IMR-90 (cell line): ENCODE data around the gene EML6. TPM values are rescaled to one million over a fixed set of nuclear protein-coding genes. Genes with fewer than 3 reads are reported as not detected.

Source experiments
- ATAC-seq: fragments of 200-7000 bp; cut with Tn5 transposase; 2 replicates; pipeline ENCODE4 v1.9.1; 2020; ENCODE audit warnings: low read depth, mild to moderate bottlenecking, moderate library complexity
- BruUV-seq: library from RNA; stranded (reverse); fragments of 400-500 nt; replicated peaks from 2 replicates; lab custom pipeline; 2021; lab: Mats Ljungman, UMichigan
- CTCF ChIA-PET: fragments of 300-600 bp; formaldehyde crosslinking; extraction: SDS; loops from one replicate; lab custom pipeline; 2021; ENCODE audit warnings: antibody characterized with exemption; lab: Yijun Ruan, JAX
- POLR2A ChIA-PET: fragments of 300-600 bp; sonication (Branson Sonifier 250); formaldehyde crosslinking; loops from one replicate; lab custom pipeline; 2022; ENCODE audit warnings: antibody characterized with exemption; ENCODE audit not compliant: unreplicated experiment; lab: Charles Lee
- DNase-seq: peaks from one replicate; pipeline ENCODE4 v3.0.0; 2013
- H2AFZ ChIP-seq: replicated peaks from 2 replicates; pipeline ENCODE3; 2013; ENCODE audit warnings: low read length, mild to moderate bottlenecking; ENCODE audit not compliant: poor library complexity
- H2AK5ac ChIP-seq: 2 replicates; pipeline ENCODE4 v1.6.1; 2013; ENCODE audit warnings: low read depth, low read length, inconsistent platforms
- H2AK9ac ChIP-seq: replicated peaks from 2 replicates; pipeline ENCODE3; 2013; ENCODE audit warnings: mild to moderate bottlenecking, low read depth, low read length, moderate library complexity; ENCODE audit not compliant: poor library complexity
- H2BK120ac ChIP-seq: 2 replicates; pipeline ENCODE4 v1.6.1; 2013; ENCODE audit warnings: low read depth, low read length, inconsistent platforms
- H2BK15ac ChIP-seq: 3 replicates; pipeline ENCODE4 v1.6.1; 2013; ENCODE audit warnings: low read depth, low read length, inconsistent platforms
- H2BK20ac ChIP-seq: 2 replicates; pipeline ENCODE4 v1.6.1; 2013; ENCODE audit warnings: low read depth, mild to moderate bottlenecking, inconsistent platforms, low read length, moderate library complexity
- H2BK5ac ChIP-seq: 2 replicates; pipeline ENCODE4 v1.6.1; 2013; ENCODE audit warnings: mild to moderate bottlenecking, low read depth, low read length, inconsistent platforms; ENCODE audit not compliant: poor library complexity, severe bottlenecking
- H3K14ac ChIP-seq: replicated peaks from 2 replicates; pipeline ENCODE4 v1.6.1; 2013; ENCODE audit warnings: low read depth, low read length, inconsistent platforms
- H3K18ac ChIP-seq: 2 replicates; pipeline ENCODE4 v1.6.1; 2013; ENCODE audit warnings: low read depth, low read length, control low read depth
- H3K23ac ChIP-seq: 2 replicates; pipeline ENCODE4 v1.6.1; 2013; ENCODE audit warnings: low read depth, low read length, inconsistent platforms
- H3K27ac ChIP-seq: 2 replicates; pipeline ENCODE4 v1.5.1; 2013; ENCODE audit warnings: mild to moderate bottlenecking, control low read depth, low read length; ENCODE audit not compliant: insufficient read depth
- H3K27me3 ChIP-seq: 2 replicates; pipeline ENCODE4 v1.6.1; 2013; ENCODE audit warnings: low read length; ENCODE audit not compliant: control insufficient read depth, insufficient read depth
- H3K36me3 ChIP-seq: 2 replicates; pipeline ENCODE4 v1.6.1; 2013; ENCODE audit warnings: low read length, mixed read lengths; ENCODE audit not compliant: control insufficient read depth, insufficient read depth
- H3K4ac ChIP-seq: 2 replicates; pipeline ENCODE4 v1.6.1; 2013; ENCODE audit warnings: low read depth, low read length, inconsistent platforms
- H3K4me1 ChIP-seq: 2 replicates; pipeline ENCODE4 v1.6.1; 2013; ENCODE audit warnings: low read length, mixed read lengths; ENCODE audit not compliant: control insufficient read depth, insufficient read depth
- H3K4me2 ChIP-seq: 2 replicates; pipeline ENCODE4 v1.6.1; 2013; ENCODE audit warnings: low read depth, mild to moderate bottlenecking, control low read depth, low read length, moderate library complexity
- H3K4me3 ChIP-seq: 2 replicates; pipeline ENCODE4 v1.5.1; 2013; ENCODE audit warnings: low read depth, mild to moderate bottlenecking, control low read depth, low read length, moderate library complexity; ENCODE audit not compliant: insufficient read depth
- H3K56ac ChIP-seq: 2 replicates; pipeline ENCODE4 v1.6.1; 2013; ENCODE audit warnings: low read length, inconsistent platforms; ENCODE audit not compliant: insufficient read depth; ENCODE audit errors: extremely low read depth
- H3K79me1 ChIP-seq, 2 experiments: 2 replicates each; pipeline ENCODE4 v1.6.1; 2013; ENCODE audit warnings: low read length in 2 of 2, inconsistent platforms in 1 of 2, low read depth in 1 of 2
- H3K9ac ChIP-seq: 2 replicates; pipeline ENCODE4 v1.6.1; 2013; ENCODE audit warnings: low read depth, low read length, control low read depth
- H3K9me1 ChIP-seq: 2 replicates; pipeline ENCODE4 v1.6.1; 2013; ENCODE audit warnings: low read length, inconsistent platforms; ENCODE audit not compliant: insufficient read depth
- H3K9me3 ChIP-seq: 2 replicates; pipeline ENCODE4 v1.6.1; 2013; ENCODE audit warnings: low read length; ENCODE audit not compliant: control insufficient read depth, insufficient read depth
- H4K20me1 ChIP-seq: 2 replicates; pipeline ENCODE4 v1.6.1; 2013; ENCODE audit warnings: low read length, inconsistent platforms; ENCODE audit not compliant: insufficient read depth
- H4K5ac ChIP-seq: 2 replicates; pipeline ENCODE4 v1.6.1; 2013; ENCODE audit warnings: mild to moderate bottlenecking, low read depth, low read length, control low read depth
- H4K8ac ChIP-seq, 2 experiments: 2 replicates each; pipeline ENCODE4 v1.6.1; 2013; ENCODE audit warnings: low read depth in 2 of 2, low read length in 2 of 2, control low read depth in 1 of 2, inconsistent platforms in 1 of 2
- H4K91ac ChIP-seq: 2 replicates; pipeline ENCODE4 v1.6.1; 2013; ENCODE audit warnings: low read depth, low read length, inconsistent platforms; ENCODE audit not compliant: insufficient read depth
- BHLHE40 ChIP-seq: fragments of 150-350 bp; IDR thresholded peaks from 2 replicates; pipeline ENCODE4 v1.6.1; 2016; ENCODE audit warnings: mild to moderate bottlenecking, low read depth, low read length
- CEBPB ChIP-seq: IDR thresholded peaks from 2 replicates; pipeline ENCODE4 v1.6.1; 2012; ENCODE audit warnings: low read depth, low read length, improper control_type of control experiment
- CHD1 ChIP-seq: IDR thresholded peaks from 2 replicates; pipeline ENCODE4 v1.6.1; 2012; ENCODE audit warnings: low read depth, low read length, improper control_type of control experiment
- CTCF ChIP-seq: conservative IDR thresholded peaks from 2 replicates; pipeline ENCODE4 v1.5.1; 2012; ENCODE audit warnings: mild to moderate bottlenecking, low read depth, low read length, improper control_type of control experiment
- ELK1 ChIP-seq: fragments of 150-350 bp; IDR thresholded peaks from 2 replicates; pipeline ENCODE4 v1.6.1; 2016; ENCODE audit warnings: low read depth, mild to moderate bottlenecking, low read length, moderate library complexity, borderline replicate concordance
- FOS ChIP-seq: fragments of 150-350 bp; IDR thresholded peaks from 2 replicates; pipeline ENCODE4 v1.6.1; 2016; ENCODE audit warnings: low read depth, low read length
- MAFK ChIP-seq: IDR thresholded peaks from 2 replicates; pipeline ENCODE4 v1.6.1; 2012; ENCODE audit warnings: low read depth, low read length, improper control_type of control experiment
- MAZ ChIP-seq: IDR thresholded peaks from 2 replicates; pipeline ENCODE4 v1.6.1; 2012; ENCODE audit warnings: low read depth, mild to moderate bottlenecking, low read length, improper control_type of control experiment, moderate library complexity, borderline replicate concordance
- MXI1 ChIP-seq: IDR thresholded peaks from 2 replicates; pipeline ENCODE4 v1.6.1; 2012; ENCODE audit warnings: low read depth, mild to moderate bottlenecking, low read length, moderate library complexity, borderline replicate concordance
- NFE2L2 ChIP-seq: fragments of 150-350 bp; IDR thresholded peaks from 2 replicates; pipeline ENCODE4 v1.6.1; 2016; ENCODE audit warnings: low read depth, mild to moderate bottlenecking, low read length
- POLR2A ChIP-seq: IDR thresholded peaks from 2 replicates; pipeline ENCODE4 v1.6.1; 2012; ENCODE audit warnings: mild to moderate bottlenecking, low read depth, low read length
- RAD21 ChIP-seq: IDR thresholded peaks from 2 replicates; pipeline ENCODE4 v1.6.1; 2012; ENCODE audit warnings: low read length, improper control_type of control experiment
- RCOR1 ChIP-seq: IDR thresholded peaks from 2 replicates; pipeline ENCODE4 v1.6.1; 2012; ENCODE audit warnings: mild to moderate bottlenecking, low read length, improper control_type of control experiment; ENCODE audit not compliant: insufficient replicate concordance
- RFX5 ChIP-seq: IDR thresholded peaks from 2 replicates; pipeline ENCODE4 v1.8.0; 2012; ENCODE audit warnings: low read depth, mild to moderate bottlenecking, low read length, moderate library complexity
- SMC3 ChIP-seq: fragments of 150-350 bp; IDR thresholded peaks from 2 replicates; pipeline ENCODE4 v1.6.1; 2016; ENCODE audit warnings: low read depth, mild to moderate bottlenecking, antibody characterized with exemption, low read length, moderate library complexity
- USF2 ChIP-seq: fragments of 150-350 bp; IDR thresholded peaks from 2 replicates; pipeline ENCODE4 v1.6.1; 2017; ENCODE audit warnings: mild to moderate bottlenecking, antibody characterized with exemption, low read length, low read depth
- WGBS, 2 experiments: methylation state at CpG; one replicate each; pipeline versions ENCODE4 v1.1.5 to v1.1.7; 2013; ENCODE audit warnings: missing lambda C conversion rate in 2 of 2; ENCODE audit not compliant: insufficient read length in 1 of 2; ENCODE audit errors: extremely low coverage in 2 of 2; 5-methylcytosine and 5-hydroxymethylcytosine counted together
- dilution Hi-C: fragments of 300-500 bp; cut with HindIII; formaldehyde crosslinking; loops from one replicate; pipeline ENCODE4 v1.14.3; 2018; ENCODE audit warnings: low sequenced_read_pairs; ENCODE audit not compliant: unreplicated experiment
- in situ Hi-C: fragments of 300-500 bp; cut with MboI; formaldehyde crosslinking; loops from 3 replicates; pipeline ENCODE4 v1.14.3; 2019; ENCODE audit warnings: low sequenced_read_pairs, inconsistent platforms, mixed read lengths
- intact Hi-C: fragments of 100-400 bp; cut with micrococcal nuclease; formaldehyde crosslinking; loops from 2 replicates; pipeline ENCODE4 v1.10.0; 2022
- polyA plus RNA-seq, 3 experiments: library from polyadenylated mRNA; depleted of rRNA; stranded (reverse); fragments of >200 nt; gene quantifications; 2 replicates each; pipeline ENCODE4 v1.2.3, GENCODE V29; 2012; ENCODE audit warnings: low replicate concordance in 1 of 3
- total RNA-seq: library from RNA; depleted of rRNA; stranded (reverse); fragments of >200 nt; gene quantifications from 2 replicates; pipeline ENCODE4 v1.2.3, GENCODE V29; 2012

The EML6 gene
- total and polyA plus RNA-seq, 2 of the 4 experiments (the other 2 are of a cell fraction) = 0.18 to 0.19 TPM

- no peak for ATAC-seq
- DNase-seq = no peak
- Histone ChIP-seq H3K4me2 (no peak overlapping the region), H3K14ac (no peak overlapping the region), H2BK5ac (no peak overlapping the region), H2BK120ac (no peak overlapping the region), H4K20me1 (no peaks in the 10 kb centered on the region), H3K9me3 (no peaks in the 10 kb centered on the region), H3K4me1 (peaks cover 10% of the 10 kb centered on the region), H4K91ac (no peak overlapping the region), H3K27ac (no peak overlapping the region), H3K36me3 (no peaks in the 10 kb centered on the region), H2BK20ac (no peak overlapping the region; the same call in 1 of the 2 replicates), H3K79me1 (peaks cover 3 to 26% of the 10 kb centered on the region in 2 experiments; a peak in 3 of 4 replicates), H3K23ac (no peak overlapping the region), H2BK15ac (no peak overlapping the region), H3K4me3 (no peak overlapping the region), H4K8ac (no peak overlapping the region), H2AFZ (no peak overlapping the region), H3K4ac (no peak overlapping the region), H2AK9ac (no peak overlapping the region), H3K18ac (no peak overlapping the region), H3K9me1 (peaks cover 12% of the 10 kb centered on the region), H3K9ac (no peak overlapping the region), H4K5ac (no peak overlapping the region), H3K56ac (no peak overlapping the region), H2AK5ac (no peak overlapping the region), H3K27me3 (no peaks in the 10 kb centered on the region)
- intact Hi-C loops = no loop called here
- no TSS peak for BruUV-seq
- TF ChIP-seq RCOR1 = no peak
- TF ChIP-seq BHLHE40 = no peak
- TF ChIP-seq POLR2A = no peak
- no peak for TF ChIP-seq CEBPB
- no peak for TF ChIP-seq MXI1
- TF ChIP-seq SMC3 = no peak
- TF ChIP-seq CTCF = no peak
- no peak for TF ChIP-seq RAD21
- TF ChIP-seq USF2 = no peak
- no peak for TF ChIP-seq NFE2L2
- no peak for TF ChIP-seq MAFK
- TF ChIP-seq RFX5 = no peak
- TF ChIP-seq MAZ = no peak
- no peak for TF ChIP-seq ELK1
- no peak for TF ChIP-seq CHD1
- no peak for TF ChIP-seq FOS
- 80% methylated on average over 1 of the region's 1 CpG; no CpG with 5 or more reads in 1 of the 2 experiments for WGBS, 2 experiments
- ChIA-PET POLR2A (interaction anchor here (0.6 kb wide), 2 partner anchors 9 to 44 kb away, joined by 3 to 6 read pairs; no protein-coding TSS in a partner anchor), CTCF (interaction anchor here (0.6 to 1.0 kb wide), 3 partner anchors 60 to 106 kb away, joined by 3 read pairs; no protein-coding TSS in a partner anchor)
- dilution Hi-C loops = no loop called here
- in situ Hi-C loops = loop anchor here (5.0 kb wide), 1 partner anchor 260 kb away; no protein-coding TSS in a partner anchor
These were observed 184.2 kb downstream of the EML6 start for GRCh38 chr2:54907663-54908062.
